ENCODE data around the gene SERINC3.

DNA sequence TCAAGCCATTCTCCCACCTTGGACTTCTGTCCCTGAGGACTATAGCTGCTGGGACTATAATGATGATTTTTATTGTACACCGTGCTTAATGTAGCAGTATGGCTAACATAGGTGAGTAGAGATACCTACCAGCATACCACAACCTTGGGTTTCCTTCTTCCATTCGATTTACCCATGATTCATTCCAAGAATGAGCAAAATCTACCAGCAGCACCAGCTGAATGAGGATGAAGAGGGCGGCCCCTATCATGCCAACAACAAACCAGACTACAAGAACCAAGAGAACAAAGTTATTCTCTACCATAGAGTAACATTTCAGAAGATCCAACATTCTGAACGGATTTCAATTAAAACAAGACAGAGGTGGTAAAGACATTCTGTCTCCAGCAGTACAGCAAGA, 12.1 kb downstream of the SERINC3 start:
- no peak for TF ChIP-seq POLR2AphosphoS5 (IDR thresholded peaks at IDR 0.05; ENCODE audit: low read depth, low read length)
- TF ChIP-seq, protein P1, sequence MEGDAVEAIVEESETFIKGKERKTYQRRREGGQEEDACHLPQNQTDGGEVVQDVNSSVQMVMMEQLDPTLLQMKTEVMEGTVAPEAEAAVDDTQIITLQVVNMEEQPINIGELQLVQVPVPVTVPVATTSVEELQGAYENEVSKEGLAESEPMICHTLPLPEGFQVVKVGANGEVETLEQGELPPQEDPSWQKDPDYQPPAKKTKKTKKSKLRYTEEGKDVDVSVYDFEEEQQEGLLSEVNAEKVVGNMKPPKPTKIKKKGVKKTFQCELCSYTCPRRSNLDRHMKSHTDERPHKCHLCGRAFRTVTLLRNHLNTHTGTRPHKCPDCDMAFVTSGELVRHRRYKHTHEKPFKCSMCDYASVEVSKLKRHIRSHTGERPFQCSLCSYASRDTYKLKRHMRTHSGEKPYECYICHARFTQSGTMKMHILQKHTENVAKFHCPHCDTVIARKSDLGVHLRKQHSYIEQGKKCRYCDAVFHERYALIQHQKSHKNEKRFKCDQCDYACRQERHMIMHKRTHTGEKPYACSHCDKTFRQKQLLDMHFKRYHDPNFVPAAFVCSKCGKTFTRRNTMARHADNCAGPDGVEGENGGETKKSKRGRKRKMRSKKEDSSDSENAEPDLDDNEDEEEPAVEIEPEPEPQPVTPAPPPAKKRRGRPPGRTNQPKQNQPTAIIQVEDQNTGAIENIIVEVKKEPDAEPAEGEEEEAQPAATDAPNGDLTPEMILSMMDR (CRISPR knock-in tag; IDR thresholded peaks at IDR 0.05), result no peak
